DOHH2 (cell line): ENCODE data around the gene RNF13.

Source experiments
- H3F3A ChIP-seq: fragments of 200-600 bp; sonication (generic), shearing (Covaris generic); 2 replicates; pipeline ENCODE4 v1.6.0; 2016; ENCODE audit warnings: antibody characterized with exemption, mild to moderate bottlenecking; ENCODE audit not compliant: control insufficient read depth, insufficient read depth
- H3K27ac ChIP-seq: fragments of 200-600 bp; sonication (generic); 2 replicates; pipeline ENCODE4 v1.5.1; 2014; ENCODE audit warnings: low read depth, mild to moderate bottlenecking, low read length, moderate library complexity
- H3K27me3 ChIP-seq: fragments of 200-600 bp; sonication (generic); 2 replicates; pipeline ENCODE4 v1.6.1; 2014; ENCODE audit warnings: mild to moderate bottlenecking, low read length, mixed read lengths; ENCODE audit not compliant: control insufficient read depth
- H3K36me3 ChIP-seq: fragments of 200-600 bp; sonication (generic); 2 replicates; pipeline ENCODE4 v1.6.1; 2014; ENCODE audit warnings: mild to moderate bottlenecking, low read length, moderate library complexity, mixed read lengths; ENCODE audit not compliant: control insufficient read depth
- H3K4me1 ChIP-seq: fragments of 200-600 bp; sonication (generic); 2 replicates; pipeline ENCODE4 v1.6.1; 2014; ENCODE audit warnings: mild to moderate bottlenecking, low read length, mixed read lengths; ENCODE audit not compliant: control insufficient read depth
- H3K4me2 ChIP-seq: fragments of 200-600 bp; sonication (generic); 2 replicates; pipeline ENCODE4 v1.6.0; 2014; ENCODE audit warnings: mild to moderate bottlenecking, low read length, moderate library complexity
- H3K4me3 ChIP-seq: fragments of 200-600 bp; sonication (generic); 2 replicates; pipeline ENCODE4 v1.5.1; 2014; ENCODE audit warnings: mild to moderate bottlenecking, low read length, mixed read lengths
- H3K79me2 ChIP-seq: fragments of 200-600 bp; sonication (generic); 2 replicates; pipeline ENCODE4 v1.6.1; 2014; ENCODE audit warnings: mild to moderate bottlenecking, low read length, mixed read lengths; ENCODE audit not compliant: control insufficient read depth
- H3K9me2 ChIP-seq: fragments of 200-600 bp; sonication (generic); replicated peaks from 2 replicates; pipeline ENCODE4 v1.6.1; 2014; ENCODE audit warnings: mild to moderate bottlenecking, low read length, mixed read lengths; ENCODE audit not compliant: control insufficient read depth
- H3K9me3 ChIP-seq: fragments of 200-600 bp; sonication (generic); 2 replicates; pipeline ENCODE4 v1.6.1; 2014; ENCODE audit warnings: antibody characterized with exemption, low read length, mixed read lengths; ENCODE audit not compliant: control insufficient read depth, insufficient read depth
- H4K20me1 ChIP-seq: fragments of 200-600 bp; sonication (generic); 2 replicates; pipeline ENCODE4 v1.6.0; 2014; ENCODE audit warnings: low read depth, mild to moderate bottlenecking, antibody characterized with exemption, low read length, moderate library complexity; ENCODE audit not compliant: control insufficient read depth, insufficient read depth
- CTCF ChIP-seq: fragments of 200-600 bp; sonication (generic); IDR thresholded peaks from one replicate; pipeline ENCODE4 v1.5.1; 2014; ENCODE audit warnings: antibody characterized with exemption, mild to moderate bottlenecking, low read depth, low read length; ENCODE audit not compliant: poor library complexity, severe bottlenecking
- EZH2phosphoT487 ChIP-seq: fragments of 200-600 bp; sonication (generic); IDR thresholded peaks from 2 replicates; pipeline ENCODE4 v1.6.1; 2017; ENCODE audit warnings: borderline replicate concordance, mild to moderate bottlenecking, antibody characterized with exemption, low read length, moderate library complexity, mixed read lengths

RNF13 gene

GRCh38 chr3:149815728-149816127, 2.7 kb downstream of the RNF13 start:
- 0 out of 2 replicates have a peak, but pooled peaks cover 9% of the 10 kb centered on the region for H4K20me1 ChIP-seq
- peaks cover 13% of the 10 kb centered on the region; the same call in 1 of the 2 replicates for H3K36me3 ChIP-seq
- no peak overlapping the region for H3K4me3 ChIP-seq
- H3K27me3 ChIP-seq = no peaks in the 10 kb centered on the region
- no peak overlapping the region for H3K4me2 ChIP-seq
- H3K79me2 ChIP-seq = peaks cover 79% of the 10 kb centered on the region
- H3F3A ChIP-seq = no peaks in the 10 kb centered on the region; the same call in 1 of the 2 replicates
- H3K9me3 ChIP-seq = 0 out of 2 replicates have a peak, but pooled peaks cover under 1% of the 10 kb centered on the region
- H3K9me2 ChIP-seq = no peaks in the 10 kb centered on the region
- H3K27ac ChIP-seq = no peak overlapping the region
- H3K4me1 ChIP-seq = peaks cover 34% of the 10 kb centered on the region
- TF ChIP-seq CTCF (no peak), EZH2phosphoT487 (no peak)

GRCh38 chr3:149816311-149816710, 3.3 kb downstream of the RNF13 start:
- no peak overlapping the region for H3K4me3 ChIP-seq
- TF ChIP-seq EZH2phosphoT487 = no peak
- TF ChIP-seq CTCF = no peak
- no peak overlapping the region for H3K4me2 ChIP-seq

GRCh38 chr3:149816986-149817385, 4.0 kb downstream of the RNF13 start:
- Histone ChIP-seq H3K27ac (no peak overlapping the region), H3K36me3 (peaks cover 18% of the 10 kb centered on the region), H3K4me3 (no peak overlapping the region), H3K27me3 (no peaks in the 10 kb centered on the region), H3K4me2 (no peak overlapping the region), H3K79me2 (peaks cover 92% of the 10 kb centered on the region), H4K20me1 (0 out of 2 replicates have a peak, but pooled peaks cover 9% of the 10 kb centered on the region), H3K4me1 (peaks cover 31% of the 10 kb centered on the region), H3K9me2 (no peaks in the 10 kb centered on the region), H3F3A (no peaks in the 10 kb centered on the region; the same call in 1 of the 2 replicates), H3K9me3 (peaks cover 13% of the 10 kb centered on the region)
- TF ChIP-seq EZH2phosphoT487 (no peak), CTCF (no peak)

More at GRCh38 chr3:149816311-149816710, 3.3 kb downstream of the RNF13 start:
- Histone ChIP-seq H3K4me1 (peaks cover 34% of the 10 kb centered on the region), H3K79me2 (peaks cover 85% of the 10 kb centered on the region), H3F3A (no peaks in the 10 kb centered on the region; the same call in 1 of the 2 replicates), H3K27ac (no peak overlapping the region), H3K9me2 (no peaks in the 10 kb centered on the region), H4K20me1 (0 out of 2 replicates have a peak, but pooled peaks cover 9% of the 10 kb centered on the region), H3K27me3 (no peaks in the 10 kb centered on the region), H3K9me3 (peaks cover 6% of the 10 kb centered on the region), H3K36me3 (peaks cover 13% of the 10 kb centered on the region; the same call in 1 of the 2 replicates)
